ENCODE results near the gene SPACA6. TPM values are rescaled to one million over a fixed set of nuclear protein-coding genes. Genes with fewer than 3 reads are reported as not detected.
"Not testable (repeated sequence)": the region's sequence is repeated elsewhere in the genome, so short reads cannot be mapped to it uniquely, and the experiment has no call there.

The SPACA6 gene
- total RNA-seq, 1 donor from 2014 or later: 1.1 TPM

DNA sequence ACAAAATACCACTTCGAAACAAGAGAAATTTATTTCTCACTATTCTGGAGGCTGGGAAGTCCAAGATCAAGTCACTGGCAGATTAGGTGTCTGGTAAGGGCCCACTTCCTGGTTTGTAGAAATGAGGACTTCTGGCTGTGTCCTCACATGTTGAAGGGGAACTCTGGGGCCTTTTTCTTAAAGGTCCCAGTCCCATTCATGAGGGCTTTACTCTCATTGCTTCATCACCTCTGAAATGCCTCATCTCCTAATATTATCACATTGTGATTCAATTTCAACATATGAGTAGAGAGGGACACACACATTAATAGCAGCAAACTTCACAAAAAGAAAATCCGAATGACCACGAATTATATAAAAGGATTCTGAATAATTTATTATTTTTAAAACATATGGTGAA lies 24.9 kb upstream of the SPACA6 start:
- no peak for DNase-seq (ENCODE audit: low read depth)
- Histone ChIP-seq H3K27me3 (ENCODE audit: control insufficient read depth, insufficient read depth, low read length) (no peaks in the 10 kb centered on the region), H3K36me3 (ENCODE audit: control insufficient read depth, insufficient read depth, low read length) (no peaks in the 10 kb centered on the region), H3K4me3 (ENCODE audit: low read depth, low read length) (no peak overlapping the region)
- FAIRE-seq: no peak
- TF ChIP-seq, protein P1, sequence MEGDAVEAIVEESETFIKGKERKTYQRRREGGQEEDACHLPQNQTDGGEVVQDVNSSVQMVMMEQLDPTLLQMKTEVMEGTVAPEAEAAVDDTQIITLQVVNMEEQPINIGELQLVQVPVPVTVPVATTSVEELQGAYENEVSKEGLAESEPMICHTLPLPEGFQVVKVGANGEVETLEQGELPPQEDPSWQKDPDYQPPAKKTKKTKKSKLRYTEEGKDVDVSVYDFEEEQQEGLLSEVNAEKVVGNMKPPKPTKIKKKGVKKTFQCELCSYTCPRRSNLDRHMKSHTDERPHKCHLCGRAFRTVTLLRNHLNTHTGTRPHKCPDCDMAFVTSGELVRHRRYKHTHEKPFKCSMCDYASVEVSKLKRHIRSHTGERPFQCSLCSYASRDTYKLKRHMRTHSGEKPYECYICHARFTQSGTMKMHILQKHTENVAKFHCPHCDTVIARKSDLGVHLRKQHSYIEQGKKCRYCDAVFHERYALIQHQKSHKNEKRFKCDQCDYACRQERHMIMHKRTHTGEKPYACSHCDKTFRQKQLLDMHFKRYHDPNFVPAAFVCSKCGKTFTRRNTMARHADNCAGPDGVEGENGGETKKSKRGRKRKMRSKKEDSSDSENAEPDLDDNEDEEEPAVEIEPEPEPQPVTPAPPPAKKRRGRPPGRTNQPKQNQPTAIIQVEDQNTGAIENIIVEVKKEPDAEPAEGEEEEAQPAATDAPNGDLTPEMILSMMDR (IDR thresholded peaks at IDR 0.05; ENCODE audit: insufficient read depth, low read length, severe bottlenecking): no peak

DNA sequence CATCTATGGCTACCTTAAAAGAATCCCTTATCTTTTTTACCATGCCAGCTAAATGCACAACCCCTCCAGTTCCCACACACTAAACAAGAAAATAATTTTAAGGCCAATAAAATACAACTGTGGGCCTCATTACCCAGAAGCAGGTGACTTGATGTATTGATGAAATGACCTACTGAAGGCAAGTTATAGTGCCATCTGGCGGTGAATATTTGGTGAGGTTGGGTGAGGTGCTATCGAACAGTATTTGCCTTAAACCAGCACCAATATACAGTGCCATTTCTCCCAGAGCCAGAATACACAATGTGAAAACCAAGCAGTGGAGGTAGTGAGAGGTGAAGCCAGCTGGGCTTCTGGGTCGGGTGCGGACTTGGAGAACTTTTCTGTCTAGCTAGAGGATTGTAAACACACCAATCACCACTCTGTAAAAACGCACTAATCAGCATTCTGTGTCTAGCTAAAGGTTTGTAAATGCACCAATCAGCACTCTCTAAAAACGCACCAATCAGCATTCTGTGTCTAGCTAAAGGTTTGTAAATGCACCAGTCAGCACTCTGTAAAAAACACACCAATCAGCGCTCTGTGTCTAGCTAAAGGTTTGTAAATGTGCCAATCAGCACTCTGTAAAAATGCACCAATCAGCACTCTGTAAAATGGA lies 17.1 kb upstream of the SPACA6 start:
- H3K36me3 ChIP-seq (ENCODE audit: control insufficient read depth, insufficient read depth, low read length); H3K4me3 ChIP-seq (ENCODE audit: low read depth, low read length); H3K27me3 ChIP-seq (ENCODE audit: control insufficient read depth, insufficient read depth, low read length); FAIRE-seq: not testable (repeated sequence)
- peak; percentile 39 for DNase-seq (ENCODE audit: low read depth)
- TF ChIP-seq, protein P1 (IDR thresholded peaks at IDR 0.05; ENCODE audit: insufficient read depth, low read length, severe bottlenecking): peak; percentile 38

DNA sequence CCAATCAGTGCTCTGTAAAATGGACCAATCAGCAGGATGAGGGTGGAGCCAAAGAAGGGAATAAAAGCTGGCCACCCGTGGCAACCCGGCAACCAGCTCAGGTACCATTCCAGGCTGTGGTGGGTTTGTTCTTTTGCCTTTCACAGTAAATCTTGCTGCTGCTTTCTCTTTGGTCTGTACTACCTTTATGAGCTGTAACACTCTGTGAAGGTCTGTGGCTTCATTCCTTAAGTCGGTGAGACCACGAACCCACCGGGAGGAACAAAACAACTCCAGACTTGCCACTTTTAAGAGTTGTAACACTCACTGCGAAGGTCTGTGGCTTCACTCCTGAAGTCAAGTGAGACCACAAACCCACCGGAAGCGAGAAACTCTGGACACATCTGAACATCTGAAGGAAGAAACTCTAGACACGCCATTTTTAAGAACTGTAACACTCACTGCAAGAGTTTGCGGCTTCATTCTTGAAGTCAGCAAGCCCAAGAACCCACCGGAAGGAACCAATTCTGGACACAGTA lies 16.5 kb upstream of the SPACA6 start:
- TF ChIP-seq, protein P1 (IDR thresholded peaks at IDR 0.05; ENCODE audit: insufficient read depth, low read length, severe bottlenecking): no peak
- Histone ChIP-seq H3K27me3 (ENCODE audit: control insufficient read depth, insufficient read depth, low read length) (no peaks in the 10 kb centered on the region), H3K4me3 (ENCODE audit: low read depth, low read length) (no peak overlapping the region), H3K36me3 (ENCODE audit: control insufficient read depth, insufficient read depth, low read length) (no peaks in the 10 kb centered on the region)
- FAIRE-seq (no peak), DNase-seq (ENCODE audit: low read depth) (no peak)

DNA sequence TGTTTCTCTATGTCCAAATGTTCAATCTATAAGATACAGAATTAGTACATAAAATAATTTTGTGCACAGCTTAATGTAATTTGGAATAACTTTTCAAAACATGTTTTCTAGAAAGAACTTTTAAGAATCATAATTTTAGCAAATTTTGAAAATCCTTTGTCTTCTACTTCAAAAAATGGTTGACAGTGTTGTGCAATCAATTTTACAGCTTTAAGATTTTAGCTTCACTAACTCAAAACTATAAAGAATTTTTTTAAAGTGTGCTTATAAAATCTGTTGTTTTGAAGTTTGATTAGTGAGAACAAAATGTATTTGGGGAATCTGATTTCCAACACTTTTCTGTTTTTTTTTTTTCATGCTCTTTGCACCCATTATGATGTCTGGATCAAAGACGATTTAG lies 12.7 kb upstream of the SPACA6 start:
- no peaks in the 10 kb centered on the region for H3K27me3 ChIP-seq (ENCODE audit: control insufficient read depth, insufficient read depth, low read length)
- no peaks in the 10 kb centered on the region for H3K36me3 ChIP-seq (ENCODE audit: control insufficient read depth, insufficient read depth, low read length)
- FAIRE-seq: no peak
- TF ChIP-seq, protein P1 (IDR thresholded peaks at IDR 0.05; ENCODE audit: insufficient read depth, low read length, severe bottlenecking): no peak
- no peak for DNase-seq (ENCODE audit: low read depth)
- no peak overlapping the region for H3K4me3 ChIP-seq (ENCODE audit: low read depth, low read length)

DNA sequence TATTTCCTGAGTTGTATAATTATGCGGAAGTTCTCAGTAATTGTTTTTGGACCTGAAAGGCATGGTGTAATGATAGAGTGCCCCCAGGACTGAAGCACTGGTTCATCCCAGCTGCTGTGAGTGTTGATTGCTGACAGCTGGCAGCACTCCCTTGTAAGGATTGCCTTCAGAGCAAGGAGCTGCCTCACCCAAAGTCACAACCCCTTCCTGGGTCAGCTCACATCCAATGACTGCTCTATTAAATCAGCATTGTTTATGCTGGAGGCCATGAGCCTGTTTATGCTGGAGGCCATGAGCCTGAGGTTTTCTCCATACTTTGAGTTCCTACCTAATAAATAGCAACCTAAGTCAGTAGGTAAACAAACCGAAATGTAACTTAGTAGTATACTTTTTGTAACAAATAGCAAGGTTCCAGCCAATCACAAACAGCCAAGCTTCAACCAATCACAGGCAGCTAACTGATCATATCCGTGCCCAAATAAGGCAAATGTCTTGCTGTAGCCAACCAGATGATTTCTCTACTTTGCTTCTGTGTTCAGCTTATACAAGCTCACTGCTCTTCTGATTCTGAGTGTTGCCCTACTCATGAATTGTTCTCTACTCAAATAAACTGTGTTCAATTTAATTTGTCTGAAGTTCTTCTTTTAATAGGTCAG lies 11.7 kb upstream of the SPACA6 start:
- Histone ChIP-seq H3K36me3 (ENCODE audit: control insufficient read depth, insufficient read depth, low read length) (no peaks in the 10 kb centered on the region), H3K4me3 (ENCODE audit: low read depth, low read length) (no peak overlapping the region), H3K27me3 (ENCODE audit: control insufficient read depth, insufficient read depth, low read length) (no peaks in the 10 kb centered on the region)
- DNase-seq (ENCODE audit: low read depth) (no peak), FAIRE-seq (no peak)
- TF ChIP-seq, protein P1 (IDR thresholded peaks at IDR 0.05; ENCODE audit: insufficient read depth, low read length, severe bottlenecking): no peak
